Amniotic stem cell (primary cell): ENCODE results near the gene HES1.
A peak's percentile ranks its signal among the peaks of the same experiment; 100 is the strongest.
"Not testable (repeated sequence)": the region's sequence is repeated elsewhere in the genome, so short reads cannot be mapped to it uniquely, and the experiment has no call there.

Source experiments
- DNase-seq: peaks from one replicate; lab custom pipeline; 2025; lab: John Stamatoyannopoulos, UW

Gene HES1, protein sequence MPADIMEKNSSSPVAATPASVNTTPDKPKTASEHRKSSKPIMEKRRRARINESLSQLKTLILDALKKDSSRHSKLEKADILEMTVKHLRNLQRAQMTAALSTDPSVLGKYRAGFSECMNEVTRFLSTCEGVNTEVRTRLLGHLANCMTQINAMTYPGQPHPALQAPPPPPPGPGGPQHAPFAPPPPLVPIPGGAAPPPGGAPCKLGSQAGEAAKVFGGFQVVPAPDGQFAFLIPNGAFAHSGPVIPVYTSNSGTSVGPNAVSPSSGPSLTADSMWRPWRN

DNA sequence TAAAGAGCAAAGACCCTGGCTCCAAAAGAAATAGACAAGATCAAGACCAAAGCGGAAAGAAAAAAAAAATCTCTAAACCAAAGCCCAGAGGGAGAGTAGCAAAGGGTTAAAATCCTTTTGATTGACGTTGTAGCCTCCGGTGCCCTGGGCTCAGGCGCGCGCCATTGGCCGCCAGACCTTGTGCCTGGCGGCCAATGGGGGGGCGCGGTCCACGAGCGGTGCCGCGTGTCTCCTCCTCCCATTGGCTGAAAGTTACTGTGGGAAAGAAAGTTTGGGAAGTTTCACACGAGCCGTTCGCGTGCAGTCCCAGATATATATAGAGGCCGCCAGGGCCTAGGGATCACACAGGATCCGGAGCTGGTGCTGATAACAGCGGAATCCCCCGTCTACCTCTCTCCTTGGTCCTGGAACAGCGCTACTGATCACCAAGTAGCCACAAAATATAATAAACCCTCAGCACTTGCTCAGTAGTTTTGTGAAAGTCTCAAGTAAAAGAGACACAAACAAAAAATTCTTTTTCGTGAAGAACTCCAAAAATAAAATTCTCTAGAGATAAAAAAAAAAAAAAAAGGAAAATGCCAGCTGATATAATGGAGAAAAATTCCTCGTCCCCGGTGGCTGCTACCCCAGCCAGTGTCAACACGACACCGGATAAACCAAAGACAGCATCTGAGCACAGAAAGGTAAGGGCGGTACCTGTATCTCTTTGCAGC, at the start of gene HES1:
HES1 (plus strand) TSS at position 343 of the 713 bp plus-strand sequence; CDS start at position 576, 233 bp downstream.
- peak; percentile 94 for DNase-seq

DNA sequence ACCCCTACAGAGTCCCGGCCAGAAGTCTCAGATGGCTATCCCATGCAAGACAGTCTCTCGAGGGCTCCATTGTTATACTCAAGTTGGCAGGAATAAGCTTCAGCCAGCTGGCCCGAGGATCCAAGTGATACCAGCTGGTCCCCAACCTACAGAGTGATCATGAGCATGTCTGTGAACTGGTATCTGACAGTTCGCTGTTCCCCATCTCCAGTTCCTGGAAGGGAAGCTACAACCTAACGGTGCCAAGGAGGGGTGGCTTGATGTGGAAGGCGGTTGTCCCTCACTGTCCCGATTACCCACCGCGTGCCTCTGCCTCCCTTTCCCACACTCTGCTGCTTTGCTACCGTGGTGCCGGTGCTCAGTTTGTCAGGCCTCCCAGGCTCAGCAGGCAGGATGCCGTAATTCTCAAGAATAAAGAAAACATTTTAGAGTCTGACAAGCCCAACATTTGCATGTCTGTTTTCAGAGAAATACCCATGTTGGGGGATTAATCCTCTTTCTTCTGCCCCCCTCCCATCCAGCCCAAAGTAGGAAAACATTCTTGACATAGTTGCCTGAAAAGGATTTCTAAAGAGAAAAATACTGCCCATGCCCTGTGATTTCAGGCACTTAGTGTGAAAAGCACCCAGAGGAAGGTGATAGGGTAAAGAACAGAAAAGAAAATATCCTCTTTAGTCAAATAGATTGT, 49.4 kb upstream of the HES1 start:
- DNase-seq: no peak

DNA sequence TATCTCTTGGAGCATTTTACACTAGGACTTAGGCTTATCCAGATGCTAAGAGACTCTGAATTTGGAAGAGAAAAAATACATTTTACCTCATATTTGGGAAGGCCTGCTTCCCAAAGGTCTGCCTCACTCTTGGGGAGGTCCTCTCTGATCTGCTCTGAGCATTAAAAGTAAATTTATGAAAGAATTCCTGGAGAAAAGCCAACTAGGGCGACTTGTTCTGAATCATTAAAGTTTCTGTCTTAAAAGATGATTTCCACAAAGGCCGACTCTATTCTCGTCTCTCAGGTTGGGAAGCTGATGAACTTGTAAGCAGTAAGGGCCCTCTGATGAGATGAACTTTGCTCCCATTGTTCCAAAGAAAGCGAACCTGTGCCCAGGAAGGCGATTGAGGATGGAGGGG, 48.7 kb upstream of the HES1 start:
- no peak for DNase-seq

DNA sequence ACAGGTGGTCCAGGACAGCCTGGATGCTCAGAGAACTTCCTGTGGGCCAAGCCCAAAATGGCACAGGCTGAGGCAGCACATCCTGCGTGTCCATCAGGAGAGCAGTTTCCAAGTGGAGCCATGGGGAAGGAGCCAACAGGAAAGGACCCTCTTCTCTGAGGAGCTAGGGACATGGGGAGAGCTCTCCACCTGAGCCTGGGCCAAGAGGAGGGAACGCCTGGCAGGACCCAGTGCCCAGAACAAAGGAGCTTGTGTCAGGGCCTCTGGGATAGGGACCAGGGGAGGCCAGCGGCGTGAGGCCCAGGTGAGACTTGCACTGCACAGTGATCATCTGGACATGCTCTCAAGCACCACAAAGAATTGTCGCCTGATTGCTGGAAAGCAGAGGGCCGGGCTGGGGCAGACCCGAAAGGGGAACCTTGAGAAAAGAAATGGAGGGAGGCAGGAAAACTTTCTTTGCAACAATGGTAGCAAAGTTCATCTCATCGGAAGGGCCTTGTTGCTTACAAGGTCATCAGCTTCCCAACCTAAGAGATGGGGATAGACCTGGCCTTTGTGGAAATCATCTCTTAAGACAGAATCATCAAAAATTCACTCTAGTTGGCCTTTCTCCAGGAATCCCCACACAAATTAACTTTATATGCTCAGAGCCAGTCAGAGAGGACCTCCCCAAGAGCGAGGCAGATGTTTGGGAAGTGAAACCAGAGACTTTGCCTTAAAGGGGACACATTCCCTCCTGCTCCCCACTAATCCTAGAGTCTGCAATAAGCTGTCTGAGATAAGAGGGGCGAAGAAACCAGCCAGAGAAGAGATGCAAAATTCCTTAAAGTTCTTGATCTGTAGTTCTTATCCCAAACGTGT, 47.7 kb upstream of the HES1 start:
- DNase-seq: no peak

DNA sequence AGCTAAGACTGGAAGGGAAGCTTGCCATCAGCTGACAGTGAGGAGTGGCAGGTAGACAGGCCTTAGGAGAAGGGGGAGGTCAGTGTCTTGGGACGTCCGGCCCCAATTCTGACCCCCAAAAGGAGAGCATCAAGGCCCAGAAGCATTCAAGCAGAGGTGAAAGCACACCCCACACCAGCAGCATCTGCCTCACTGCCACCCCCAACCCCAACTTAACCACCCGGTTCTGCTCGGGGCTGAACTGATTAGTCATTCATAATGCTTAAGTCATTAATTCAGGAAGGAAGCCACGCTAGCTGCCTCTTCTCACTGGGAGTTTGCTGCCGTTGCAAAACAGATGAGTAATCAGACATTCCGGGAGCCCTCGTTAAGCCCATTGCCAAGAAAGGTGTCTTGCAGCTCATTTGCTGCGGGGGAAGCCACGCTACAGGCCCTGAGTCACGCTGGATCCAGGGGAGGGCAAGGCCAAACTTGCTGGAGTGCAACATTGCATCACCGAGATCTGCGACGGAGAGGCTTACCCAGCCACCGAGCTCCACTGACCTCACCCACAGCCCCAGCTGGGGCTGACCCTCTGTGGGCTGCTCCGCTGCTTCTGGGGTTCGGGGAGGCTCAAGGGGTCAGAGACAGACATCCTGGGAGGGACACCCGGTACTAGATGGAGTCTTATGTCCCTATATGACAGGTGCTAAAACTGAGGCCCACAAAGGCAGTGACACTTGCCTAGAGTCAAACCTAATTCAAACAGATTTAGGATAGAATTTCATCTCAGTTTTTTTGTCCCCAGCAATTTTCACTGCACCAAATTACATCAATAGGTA, 46.4 kb upstream of the HES1 start:
- DNase-seq: peak; percentile 32

DNA sequence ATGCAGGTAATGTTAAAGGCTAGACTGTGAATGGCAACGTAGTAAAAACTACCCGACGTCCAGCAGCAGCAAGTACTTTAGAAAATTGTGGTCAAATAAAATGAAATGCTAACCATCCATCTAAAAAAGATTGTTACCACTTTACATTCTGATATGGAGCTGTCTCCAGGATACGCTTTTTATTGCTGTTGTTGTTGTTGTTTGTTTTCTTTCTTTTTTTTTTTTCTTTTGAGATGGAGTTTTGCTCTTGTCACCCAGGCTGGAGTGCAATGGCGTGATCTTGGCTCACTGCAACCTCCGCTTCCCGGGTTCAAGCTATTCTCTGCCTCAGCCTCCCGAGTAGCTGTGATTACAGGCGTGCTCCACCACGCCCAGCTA, 45.8 kb upstream of the HES1 start:
- not testable (repeated sequence) for DNase-seq

DNA sequence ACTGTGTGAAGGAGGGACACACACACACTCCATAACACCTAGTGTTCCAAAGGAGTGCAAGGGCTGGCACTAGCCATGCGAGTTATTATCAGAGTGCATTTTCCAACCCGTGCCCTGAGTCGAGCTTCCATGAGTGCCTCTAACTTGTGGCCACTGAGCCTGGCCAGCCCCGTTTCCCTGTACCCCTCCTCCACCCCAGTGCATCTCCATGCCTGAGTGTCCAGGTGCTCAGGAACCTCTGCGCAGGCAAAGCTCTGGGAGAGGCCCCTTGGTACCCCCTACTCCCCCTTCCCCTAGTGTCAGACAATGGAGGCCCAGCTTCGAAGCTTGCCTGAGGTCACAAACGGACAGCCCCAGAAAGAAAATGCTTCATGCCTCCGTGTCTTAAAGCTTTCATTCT, 45.2 kb upstream of the HES1 start:
- no peak for DNase-seq

DNA sequence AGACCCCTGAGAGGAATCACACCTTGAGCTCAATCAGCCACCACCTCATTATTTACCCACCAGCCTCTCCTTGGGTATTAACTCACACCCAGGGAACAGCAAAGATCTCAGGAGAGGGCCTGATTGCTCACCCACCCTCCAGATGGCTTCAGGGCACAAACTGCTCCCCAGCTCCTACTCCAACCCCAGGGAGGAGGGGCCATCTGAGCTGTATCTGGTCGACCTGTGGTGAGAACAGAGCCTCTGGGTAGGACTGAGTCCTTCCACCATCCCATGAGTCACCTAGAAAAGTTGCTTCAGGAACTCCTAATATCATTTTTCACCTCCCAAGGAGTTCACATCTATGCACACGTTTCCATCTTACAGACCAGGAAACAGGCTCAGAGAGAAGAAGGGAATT, 44.8 kb upstream of the HES1 start:
- no peak for DNase-seq

DNA sequence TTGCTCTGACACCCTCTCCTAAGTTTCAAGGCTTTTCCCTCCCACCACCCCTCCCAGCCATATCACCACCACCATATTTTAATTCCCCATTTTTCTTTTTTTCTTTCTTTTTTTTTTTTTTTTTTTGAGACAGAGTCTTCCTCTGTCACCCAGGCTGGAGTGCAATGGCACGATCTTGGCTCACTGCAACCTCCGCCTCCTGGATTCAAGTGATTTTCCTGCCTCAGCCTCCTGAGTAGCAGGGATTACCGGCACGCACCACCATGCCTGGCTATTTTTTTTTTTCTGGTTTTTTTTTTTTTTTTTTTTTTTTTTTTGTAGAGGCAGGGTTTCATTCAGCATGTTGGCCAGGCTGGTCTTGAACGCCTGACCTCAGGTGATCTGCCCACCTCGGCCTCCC, 44.1 kb upstream of the HES1 start:
- DNase-seq: not testable (repeated sequence)

DNA sequence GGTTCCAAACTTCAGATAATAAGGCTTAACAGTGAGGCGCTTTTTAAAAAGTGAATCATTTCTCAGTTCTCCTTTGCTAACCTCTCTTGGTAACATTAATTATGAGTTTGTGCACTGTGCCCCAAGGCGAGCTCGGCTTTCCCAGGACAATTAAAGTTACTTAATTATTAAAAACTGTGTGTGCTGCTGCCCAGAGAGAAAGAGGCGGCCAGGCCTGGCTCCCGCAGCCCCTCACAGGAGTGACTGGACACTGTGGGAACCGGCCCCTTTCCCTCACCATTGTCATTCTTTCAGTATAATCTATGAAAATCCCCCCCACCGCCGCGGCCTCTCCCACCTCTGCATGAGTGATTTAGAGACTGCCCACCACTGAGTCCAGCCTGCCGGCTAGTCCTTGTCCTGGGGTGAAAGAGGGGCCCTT, 43.1 kb upstream of the HES1 start:
- no peak for DNase-seq

DNA sequence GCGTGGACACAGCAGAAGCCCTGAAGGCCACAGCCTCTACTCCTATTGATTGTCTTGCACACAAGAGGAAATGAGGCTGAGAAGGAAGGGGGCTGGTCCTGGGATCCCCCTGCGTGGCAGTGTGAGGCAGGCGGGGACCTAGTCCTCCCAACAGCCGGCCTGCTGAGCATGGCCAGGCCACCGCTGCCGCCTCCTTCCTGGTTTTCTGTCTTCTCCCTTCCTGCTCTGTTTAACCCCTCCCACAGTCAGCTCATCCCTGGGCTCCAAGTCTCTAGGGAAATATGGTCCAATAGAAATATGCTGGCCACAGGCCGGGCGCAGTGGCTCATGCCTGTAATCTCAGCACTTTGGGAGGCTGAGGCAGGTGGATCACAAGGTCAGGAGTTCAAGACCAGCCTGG, 42.1 kb upstream of the HES1 start:
- DNase-seq: no peak

DNA sequence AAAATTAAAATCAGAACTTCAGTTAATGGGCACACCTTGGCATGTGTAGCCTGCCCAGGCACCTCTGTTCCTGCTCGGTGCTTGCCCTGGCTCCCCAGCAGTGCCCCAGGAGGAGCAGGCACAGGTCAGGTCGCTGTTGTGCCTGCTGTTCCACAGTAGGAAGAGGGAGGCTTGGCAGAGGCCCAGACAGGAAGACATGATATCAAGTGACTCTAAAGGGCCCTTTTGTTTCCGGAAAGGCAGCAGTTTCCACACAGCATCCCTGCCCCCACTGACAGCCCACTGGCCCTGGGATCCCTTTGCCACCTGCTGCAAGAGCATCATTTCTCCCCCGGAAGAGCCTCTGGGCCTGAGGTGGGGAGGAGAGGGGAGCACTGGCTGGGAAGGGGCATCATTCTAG, 40.5 kb upstream of the HES1 start:
- no peak for DNase-seq

DNA sequence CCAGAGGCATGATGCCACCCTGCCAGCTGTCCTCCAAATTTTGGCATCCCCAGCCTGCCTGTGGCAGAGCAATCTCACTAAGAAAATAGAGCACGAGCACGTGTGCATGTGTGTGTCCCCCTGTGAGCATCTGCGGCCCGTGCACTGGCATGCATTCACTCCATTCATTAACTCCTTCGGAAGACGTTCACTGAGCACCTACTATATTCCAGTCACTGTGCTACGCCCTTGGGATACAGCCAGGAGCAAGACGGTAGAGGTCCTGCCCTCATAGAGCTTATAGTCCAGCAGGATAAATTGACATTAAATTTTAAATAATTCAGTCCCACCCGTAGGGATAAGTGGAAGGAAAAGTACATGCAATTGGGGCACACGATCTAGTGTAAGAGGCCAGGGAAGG, 40.0 kb upstream of the HES1 start:
- DNase-seq: no peak

DNA sequence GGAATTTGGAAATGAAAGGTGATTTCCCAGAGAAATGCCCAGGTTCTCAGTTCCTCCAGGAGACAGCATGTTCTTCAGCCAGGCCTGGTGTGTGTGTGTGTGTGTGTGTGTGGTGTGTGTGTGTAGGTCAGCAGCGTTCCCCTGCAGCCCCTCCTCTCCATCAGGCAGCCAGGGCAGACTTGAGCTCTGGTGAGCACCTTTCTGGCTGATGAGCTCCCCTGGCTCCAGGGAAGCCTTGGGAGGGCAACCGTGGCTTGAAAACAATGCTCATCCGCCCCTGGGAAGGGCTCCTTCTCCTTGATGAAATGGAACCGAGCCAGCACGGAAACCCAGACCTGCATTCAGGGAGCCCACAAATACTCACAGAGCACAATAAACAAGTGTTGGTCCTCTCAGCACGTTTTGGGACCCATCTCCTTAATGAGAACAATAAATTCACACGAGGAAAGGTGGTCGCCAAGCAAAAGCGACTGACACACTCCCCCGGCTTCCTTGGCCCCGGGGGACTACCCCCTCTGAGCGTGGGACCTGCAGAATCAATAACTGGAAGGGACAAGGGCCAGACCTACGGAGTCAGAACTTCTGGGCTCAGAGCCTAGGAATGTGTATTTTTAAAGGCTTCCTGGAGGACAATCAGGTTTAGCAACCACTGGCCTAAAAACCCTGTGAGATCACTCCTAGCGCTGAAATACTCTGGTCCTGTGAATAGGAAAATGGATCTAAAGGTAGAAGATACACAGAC, 38.6 kb upstream of the HES1 start:
- no peak for DNase-seq

DNA sequence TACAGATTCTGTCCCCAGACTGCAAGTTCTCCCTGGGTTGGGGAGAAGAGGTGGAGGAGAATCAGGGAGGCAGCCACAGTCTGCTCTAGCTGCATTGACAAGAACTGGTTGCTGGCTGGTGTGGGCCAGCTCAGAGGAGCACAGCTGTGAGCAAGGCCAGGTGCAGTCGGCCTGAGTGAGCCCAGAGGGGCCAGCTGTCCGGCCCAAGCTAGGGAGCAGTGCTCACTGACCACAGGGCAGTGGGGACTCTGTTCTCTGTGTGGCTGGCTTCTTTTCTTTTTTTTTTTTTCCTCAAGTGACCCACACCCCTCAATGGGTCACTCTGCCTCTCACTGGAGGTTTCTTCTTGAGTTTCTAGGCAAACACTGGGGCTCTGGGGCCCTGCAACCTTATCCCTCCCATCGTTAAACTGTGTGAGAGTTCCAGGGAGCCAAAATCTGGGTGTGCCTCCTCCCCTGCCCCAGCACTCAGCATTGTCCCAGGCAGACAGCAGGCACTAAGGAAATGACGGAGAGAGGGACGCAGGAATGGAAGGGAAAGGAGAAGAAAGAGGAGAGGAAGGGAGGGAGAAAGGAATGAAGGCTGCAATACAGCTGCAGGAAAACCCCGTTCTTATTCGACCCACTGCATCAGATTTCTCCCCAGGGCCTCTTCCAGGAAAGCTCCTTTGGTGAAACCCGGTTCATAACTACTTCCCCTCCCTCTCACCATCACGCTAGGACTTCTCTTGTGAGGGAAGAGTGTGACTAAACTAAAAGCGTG, 37.7 kb upstream of the HES1 start:
- no peak for DNase-seq

DNA sequence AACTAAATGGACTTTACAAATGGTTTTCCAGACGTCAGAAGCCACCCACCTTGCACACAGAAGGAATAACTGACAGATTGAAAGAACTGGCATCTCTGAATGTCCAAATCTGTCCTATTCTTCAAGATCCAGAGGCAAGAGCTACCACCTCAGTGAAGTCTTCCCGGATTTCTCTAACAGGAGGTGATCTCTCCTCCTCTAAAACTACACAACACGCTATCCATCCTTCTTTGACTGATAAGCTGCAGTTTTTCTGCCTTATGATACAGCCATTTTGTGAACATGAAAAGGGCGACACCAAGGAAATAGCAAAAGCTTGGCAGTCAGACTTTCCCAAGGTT, 37.1 kb upstream of the HES1 start:
- no peak for DNase-seq

DNA sequence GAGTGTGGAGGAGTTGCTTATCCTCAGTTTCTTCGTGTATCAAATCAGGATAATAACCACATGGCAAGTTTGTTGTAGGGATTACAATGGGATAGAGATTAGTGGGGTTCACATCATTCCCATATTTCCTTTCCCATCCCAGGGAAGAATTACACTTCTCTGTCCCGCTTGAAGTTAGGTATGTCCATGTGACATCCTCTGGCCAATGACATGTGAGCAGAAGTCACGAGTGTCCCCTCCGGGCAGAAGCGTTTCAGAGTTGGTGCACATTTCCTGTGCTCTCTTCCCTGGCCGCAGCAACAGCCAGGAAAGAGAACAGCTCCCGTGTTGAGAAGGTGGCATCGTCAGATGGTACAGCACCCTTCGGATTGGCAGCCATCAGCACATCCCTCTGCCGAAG, 36.7 kb upstream of the HES1 start:
- DNase-seq: no peak

DNA sequence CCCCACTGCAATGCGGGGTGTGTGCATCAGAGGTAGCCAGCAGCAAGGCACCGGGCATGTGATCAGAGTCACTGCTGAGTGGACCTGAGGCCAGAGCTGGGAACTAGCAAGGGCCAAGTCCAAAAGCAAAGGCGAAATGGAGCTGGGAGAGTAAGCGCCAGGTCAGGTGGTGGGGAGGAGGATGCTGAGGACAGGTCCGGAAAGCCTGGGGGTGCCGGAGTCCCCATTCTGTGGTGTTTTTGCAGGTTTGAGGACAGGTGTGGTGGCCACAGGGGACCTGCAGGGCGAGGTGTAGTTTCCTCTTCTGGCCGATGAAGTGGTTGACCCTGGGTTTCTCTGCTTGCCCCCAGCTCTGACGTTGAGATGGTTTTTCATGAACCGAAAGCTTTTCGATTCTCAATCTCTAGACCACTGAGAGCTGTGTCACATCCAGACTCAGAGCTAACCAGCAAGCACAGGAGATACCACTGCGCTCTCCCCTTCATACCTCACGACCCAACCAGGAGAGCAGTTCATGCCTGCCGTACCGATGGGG, 35.0 kb upstream of the HES1 start:
- DNase-seq: no peak

DNA sequence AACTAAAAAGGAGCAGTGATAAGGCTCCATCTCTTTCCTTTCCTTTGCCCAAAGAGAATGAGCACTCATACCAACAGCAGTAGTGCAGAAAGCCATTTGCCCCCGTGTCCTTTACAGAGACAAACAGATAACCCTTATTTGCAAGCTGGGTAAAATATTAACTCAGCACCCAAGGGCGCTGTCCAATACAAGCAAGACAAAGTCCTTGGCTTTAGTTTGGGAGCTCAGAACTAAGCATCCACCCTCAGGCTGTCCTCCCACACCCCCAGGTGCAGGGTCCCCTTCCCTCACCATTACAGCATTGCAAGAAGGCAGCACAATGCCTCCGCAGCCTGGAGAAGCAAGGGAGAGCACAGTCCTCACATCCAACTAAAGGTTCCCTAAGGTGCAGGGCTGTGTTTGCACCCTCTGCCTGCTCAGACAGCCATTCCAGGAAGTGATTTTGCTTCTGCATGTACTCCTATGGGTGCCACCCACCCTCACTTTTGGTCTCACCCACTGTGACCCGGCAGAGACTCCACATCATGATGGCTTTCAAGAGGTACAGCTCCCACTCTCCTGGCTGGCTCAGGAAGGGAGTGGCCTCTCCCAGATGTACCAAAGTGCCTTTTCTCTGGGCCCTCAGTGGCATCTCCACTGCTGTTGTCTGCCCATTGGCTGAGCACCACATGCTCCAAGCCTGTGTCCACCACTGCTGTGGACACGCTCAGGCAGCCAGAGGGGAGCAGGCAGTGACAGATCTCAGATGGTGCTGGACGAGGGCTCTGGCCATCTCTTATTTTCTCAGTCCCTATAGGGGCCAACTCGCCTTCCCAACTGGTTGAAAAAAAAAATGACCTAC, 34.1 kb upstream of the HES1 start:
- no peak for DNase-seq
